ENCODE results near the gene GPR75.

DNA sequence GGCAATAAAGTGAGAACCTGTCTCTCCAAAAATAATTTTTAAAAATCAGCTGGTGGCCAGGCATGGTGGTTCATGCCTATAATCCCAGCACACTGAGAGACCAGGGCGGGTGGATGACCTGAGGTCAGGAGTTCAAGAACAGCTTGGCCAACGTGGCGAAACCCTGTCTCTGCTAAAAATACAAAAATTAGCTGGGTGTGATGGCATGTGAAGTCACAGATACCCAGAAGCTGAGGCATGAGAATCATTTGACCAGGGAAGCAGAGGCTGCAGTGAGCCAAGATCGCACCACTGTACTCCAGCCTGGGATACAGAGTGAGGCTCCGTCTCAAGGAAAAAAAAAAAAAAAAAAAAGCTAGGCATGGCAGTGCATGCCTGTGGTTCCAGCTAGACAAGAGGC, 7.4 kb upstream of the GPR75 start:
- TF ChIP-seq, protein P1, sequence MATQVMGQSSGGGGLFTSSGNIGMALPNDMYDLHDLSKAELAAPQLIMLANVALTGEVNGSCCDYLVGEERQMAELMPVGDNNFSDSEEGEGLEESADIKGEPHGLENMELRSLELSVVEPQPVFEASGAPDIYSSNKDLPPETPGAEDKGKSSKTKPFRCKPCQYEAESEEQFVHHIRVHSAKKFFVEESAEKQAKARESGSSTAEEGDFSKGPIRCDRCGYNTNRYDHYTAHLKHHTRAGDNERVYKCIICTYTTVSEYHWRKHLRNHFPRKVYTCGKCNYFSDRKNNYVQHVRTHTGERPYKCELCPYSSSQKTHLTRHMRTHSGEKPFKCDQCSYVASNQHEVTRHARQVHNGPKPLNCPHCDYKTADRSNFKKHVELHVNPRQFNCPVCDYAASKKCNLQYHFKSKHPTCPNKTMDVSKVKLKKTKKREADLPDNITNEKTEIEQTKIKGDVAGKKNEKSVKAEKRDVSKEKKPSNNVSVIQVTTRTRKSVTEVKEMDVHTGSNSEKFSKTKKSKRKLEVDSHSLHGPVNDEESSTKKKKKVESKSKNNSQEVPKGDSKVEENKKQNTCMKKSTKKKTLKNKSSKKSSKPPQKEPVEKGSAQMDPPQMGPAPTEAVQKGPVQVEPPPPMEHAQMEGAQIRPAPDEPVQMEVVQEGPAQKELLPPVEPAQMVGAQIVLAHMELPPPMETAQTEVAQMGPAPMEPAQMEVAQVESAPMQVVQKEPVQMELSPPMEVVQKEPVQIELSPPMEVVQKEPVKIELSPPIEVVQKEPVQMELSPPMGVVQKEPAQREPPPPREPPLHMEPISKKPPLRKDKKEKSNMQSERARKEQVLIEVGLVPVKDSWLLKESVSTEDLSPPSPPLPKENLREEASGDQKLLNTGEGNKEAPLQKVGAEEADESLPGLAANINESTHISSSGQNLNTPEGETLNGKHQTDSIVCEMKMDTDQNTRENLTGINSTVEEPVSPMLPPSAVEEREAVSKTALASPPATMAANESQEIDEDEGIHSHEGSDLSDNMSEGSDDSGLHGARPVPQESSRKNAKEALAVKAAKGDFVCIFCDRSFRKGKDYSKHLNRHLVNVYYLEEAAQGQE (IDR thresholded peaks at IDR 0.05; ENCODE audit: insufficient read depth in 1 of 2, low read depth in 2 of 2, low read length in 2 of 2), result no peak
- TF ChIP-seq TAF1 (IDR thresholded peaks at IDR 0.05; ENCODE audit: borderline replicate concordance, insufficient read depth, low read length), result no peak
- TF ChIP-seq POLR2AphosphoS5 (IDR thresholded peaks at IDR 0.05; ENCODE audit: low read depth, low read length), result no peak
- TF ChIP-seq SIN3A (IDR thresholded peaks at IDR 0.05; ENCODE audit: borderline replicate concordance, insufficient read depth, low read length), result no peak
- TF ChIP-seq FOXP2 (optimal IDR thresholded peaks at IDR 0.05; ENCODE audit: borderline replicate concordance, extremely low read depth, extremely low read length, insufficient read depth), result no peak
